ENCODE data around the gene DOCK2. TPM values are rescaled to one million over a fixed set of nuclear protein-coding genes. Genes with fewer than 3 reads are reported as not detected.

DOCK2 gene
- total and polyA plus RNA-seq, 2 donors from 2014 or later, result 1.0 to 42.0 TPM

DNA sequence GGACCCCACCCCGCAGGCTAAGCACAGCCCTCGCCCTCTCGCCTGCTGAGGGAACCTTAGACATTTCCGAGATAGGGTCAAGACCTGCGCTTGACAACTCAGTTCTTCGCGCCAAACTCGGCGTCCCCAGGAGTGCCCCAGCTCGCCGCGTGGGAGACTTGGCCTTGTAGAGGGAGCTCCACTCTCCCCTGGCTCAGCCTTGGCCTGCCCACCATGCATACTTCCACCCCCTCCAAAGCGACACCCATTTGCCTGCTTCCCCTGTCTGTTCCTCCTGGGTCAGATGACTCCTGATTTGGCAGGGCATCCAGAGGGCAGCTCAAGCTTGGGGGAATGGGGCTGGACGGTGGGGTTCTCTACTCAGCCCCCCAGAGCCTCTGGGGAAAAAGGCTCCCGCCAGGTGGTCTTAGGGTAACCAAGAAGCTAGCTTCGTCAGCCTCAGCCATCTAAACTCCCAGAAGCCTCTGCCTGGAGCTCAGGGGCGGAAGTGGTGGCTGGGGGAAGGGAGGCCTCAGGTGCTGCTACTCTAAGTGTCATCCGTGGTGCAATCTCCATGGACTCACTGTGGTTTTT, 560 bp downstream of the DOCK2 start:
- Histone ChIP-seq H3K9me3 (ENCODE audit: control insufficient read depth in 2 of 3, insufficient read depth in 1 of 3, low read length in 3 of 3) (peaks cover 0 to 7% (median 2%) of the 10 kb centered on the region in 3 donors), H3K4me3 (ENCODE audit: low read length in 3 of 3) (no peak overlapping the region), H3K4me1 (ENCODE audit: control insufficient read depth in 2 of 3, insufficient read depth in 2 of 3, low read depth in 1 of 3, low read length in 3 of 3) (no peaks in the 10 kb centered on the region), H3K27ac (ENCODE audit: low read depth in 2 of 2, low read length in 2 of 2) (no peak overlapping the region), H3K27me3 (ENCODE audit: control insufficient read depth, insufficient read depth, low read length) (peaks cover 4% of the 10 kb centered on the region), H3K9ac (ENCODE audit: low read length in 3 of 3) (no peak overlapping the region), H3K36me3 (ENCODE audit: control insufficient read depth in 2 of 3, insufficient read depth in 3 of 3, low read length in 3 of 3) (no peaks in the 10 kb centered on the region)
- TF ChIP-seq, protein P1, sequence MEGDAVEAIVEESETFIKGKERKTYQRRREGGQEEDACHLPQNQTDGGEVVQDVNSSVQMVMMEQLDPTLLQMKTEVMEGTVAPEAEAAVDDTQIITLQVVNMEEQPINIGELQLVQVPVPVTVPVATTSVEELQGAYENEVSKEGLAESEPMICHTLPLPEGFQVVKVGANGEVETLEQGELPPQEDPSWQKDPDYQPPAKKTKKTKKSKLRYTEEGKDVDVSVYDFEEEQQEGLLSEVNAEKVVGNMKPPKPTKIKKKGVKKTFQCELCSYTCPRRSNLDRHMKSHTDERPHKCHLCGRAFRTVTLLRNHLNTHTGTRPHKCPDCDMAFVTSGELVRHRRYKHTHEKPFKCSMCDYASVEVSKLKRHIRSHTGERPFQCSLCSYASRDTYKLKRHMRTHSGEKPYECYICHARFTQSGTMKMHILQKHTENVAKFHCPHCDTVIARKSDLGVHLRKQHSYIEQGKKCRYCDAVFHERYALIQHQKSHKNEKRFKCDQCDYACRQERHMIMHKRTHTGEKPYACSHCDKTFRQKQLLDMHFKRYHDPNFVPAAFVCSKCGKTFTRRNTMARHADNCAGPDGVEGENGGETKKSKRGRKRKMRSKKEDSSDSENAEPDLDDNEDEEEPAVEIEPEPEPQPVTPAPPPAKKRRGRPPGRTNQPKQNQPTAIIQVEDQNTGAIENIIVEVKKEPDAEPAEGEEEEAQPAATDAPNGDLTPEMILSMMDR (IDR thresholded peaks at IDR 0.05; ENCODE audit: borderline replicate concordance, extremely low read depth, insufficient read depth), result no peak
- no peak for FAIRE-seq
- DNase-seq, result no peak
- intact Hi-C loops (cut with DNase I), result no loop called here

- Histone ChIP-seq H3K36me3 (ENCODE audit: control insufficient read depth in 2 of 3, insufficient read depth in 3 of 3, low read length in 3 of 3) (no peaks in the 10 kb centered on the region), H3K27ac (ENCODE audit: low read depth in 2 of 2, low read length in 2 of 2) (no peak overlapping the region), H3K27me3 (ENCODE audit: control insufficient read depth, insufficient read depth, low read length) (peaks cover 4% of the 10 kb centered on the region), H3K9me3 (ENCODE audit: control insufficient read depth in 2 of 3, insufficient read depth in 1 of 3, low read length in 3 of 3) (peaks cover 0 to 7% (median 2%) of the 10 kb centered on the region in 3 donors), H3K9ac (ENCODE audit: low read length in 3 of 3) (no peak overlapping the region), H3K4me1 (ENCODE audit: control insufficient read depth in 2 of 3, insufficient read depth in 2 of 3, low read depth in 1 of 3, low read length in 3 of 3) (no peaks in the 10 kb centered on the region), H3K4me3 (ENCODE audit: low read length in 3 of 3) (no peak overlapping the region)
- FAIRE-seq (no peak), DNase-seq (peak in 3 of 5 donors; percentile 63 to 79 (median 63))
- TF ChIP-seq, protein P1 (IDR thresholded peaks at IDR 0.05; ENCODE audit: borderline replicate concordance, extremely low read depth, insufficient read depth), result no peak
- intact Hi-C loops (cut with DNase I), result no loop called here
Measured at GRCh38 chr5:169641253-169641652, 4.2 kb downstream of the DOCK2 start.

DNA sequence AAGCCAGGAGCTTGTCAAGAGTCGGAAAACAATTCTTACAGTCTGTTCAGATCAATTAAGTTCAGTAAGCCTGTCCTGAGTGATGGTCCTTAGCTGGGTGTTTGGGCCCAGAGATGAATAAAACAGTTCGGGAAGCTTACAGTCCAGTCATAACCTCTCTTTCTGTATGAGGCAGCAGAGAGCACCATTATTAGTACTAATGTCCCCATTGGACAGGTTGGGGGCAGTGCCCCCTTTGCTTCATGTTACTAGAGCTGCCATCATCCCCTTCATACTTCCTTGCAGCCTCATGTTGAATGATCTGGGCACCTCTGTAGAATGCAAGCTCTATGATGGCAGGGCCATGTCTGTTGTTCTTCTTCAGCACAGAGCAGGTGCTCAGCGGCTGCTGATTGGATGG, 9.8 kb downstream of the DOCK2 start:
- H3K4me1 ChIP-seq (ENCODE audit: control insufficient read depth in 2 of 3, insufficient read depth in 2 of 3, low read depth in 1 of 3, low read length in 3 of 3), result no peaks in the 10 kb centered on the region
- H3K4me3 ChIP-seq (ENCODE audit: low read length in 3 of 3), result no peak overlapping the region
- no peak overlapping the region for H3K27ac ChIP-seq (ENCODE audit: low read depth in 2 of 2, low read length in 2 of 2)
- FAIRE-seq, result no peak
- no peaks in the 10 kb centered on the region for H3K9me3 ChIP-seq (ENCODE audit: control insufficient read depth in 2 of 3, insufficient read depth in 1 of 3, low read length in 3 of 3)
- no peak overlapping the region for H3K9ac ChIP-seq (ENCODE audit: low read length in 3 of 3)
- H3K36me3 ChIP-seq (ENCODE audit: control insufficient read depth in 2 of 3, insufficient read depth in 3 of 3, low read length in 3 of 3), result no peaks in the 10 kb centered on the region
- intact Hi-C loops (cut with DNase I), result no loop called here
- TF ChIP-seq, protein P1 (IDR thresholded peaks at IDR 0.05; ENCODE audit: borderline replicate concordance, extremely low read depth, insufficient read depth), result no peak
- H3K27me3 ChIP-seq (ENCODE audit: control insufficient read depth, insufficient read depth, low read length), result no peaks in the 10 kb centered on the region
- no peak for DNase-seq

- H3K4me3 ChIP-seq (ENCODE audit: low read length in 3 of 3), result no peak overlapping the region
- H3K36me3 ChIP-seq (ENCODE audit: control insufficient read depth in 2 of 3, insufficient read depth in 3 of 3, low read length in 3 of 3), result no peaks in the 10 kb centered on the region
- no peaks in the 10 kb centered on the region for H3K4me1 ChIP-seq (ENCODE audit: control insufficient read depth in 2 of 3, insufficient read depth in 2 of 3, low read depth in 1 of 3, low read length in 3 of 3)
- no peak for FAIRE-seq
- no peaks in the 10 kb centered on the region for H3K27me3 ChIP-seq (ENCODE audit: control insufficient read depth, insufficient read depth, low read length)
- intact Hi-C loops (cut with DNase I), result no loop called here
- H3K9ac ChIP-seq (ENCODE audit: low read length in 3 of 3), result no peak overlapping the region
- no peak overlapping the region for H3K27ac ChIP-seq (ENCODE audit: low read depth in 2 of 2, low read length in 2 of 2)
- DNase-seq, result peak in 2 of 5 donors; percentile 16 to 65
- H3K9me3 ChIP-seq (ENCODE audit: control insufficient read depth in 2 of 3, insufficient read depth in 1 of 3, low read length in 3 of 3), result no peaks in the 10 kb centered on the region
- TF ChIP-seq, protein P1 (IDR thresholded peaks at IDR 0.05; ENCODE audit: borderline replicate concordance, extremely low read depth, insufficient read depth), result no peak
Measured at GRCh38 chr5:169647566-169647965, 10.5 kb downstream of the DOCK2 start.

Data from kidney (tissue), 14 donors.